CD4-positive, alpha-beta T cell treated with Interleukin-6 for 4 hours (primary cell): ENCODE measurements around the gene FAF1.

Source experiments
- DNase-seq: peaks from one replicate; pipeline ENCODE4 v3.0.0-alpha.2; 2020; ENCODE audit warnings: mixed read lengths

The FAF1 gene

GRCh38 chr1:50527249-50527986 is 432.6 kb downstream of the FAF1 start:
- no peak for DNase-seq

GRCh38 chr1:50526431-50526830 is 433.6 kb downstream of the FAF1 start:
- DNase-seq = no peak

DNA sequence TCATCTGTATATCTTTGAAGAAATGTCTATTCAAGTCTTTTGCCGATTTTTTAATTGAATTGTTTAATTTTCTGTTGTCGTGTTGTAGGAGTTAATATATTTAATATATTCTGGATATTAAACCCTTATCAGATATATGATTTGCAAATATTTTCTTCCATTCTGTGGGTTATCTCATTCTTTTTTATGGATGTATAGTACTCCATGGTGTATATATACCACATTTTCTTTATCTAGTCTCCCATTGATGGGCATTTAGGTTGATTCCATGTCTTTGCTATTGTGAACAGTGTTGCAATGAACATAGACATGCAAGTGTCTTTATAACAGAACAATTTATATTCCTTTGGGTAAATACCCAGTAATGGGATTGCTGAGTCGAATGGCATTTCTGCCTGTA is 436.5 kb downstream of the FAF1 start:
- no peak for DNase-seq

- DNase-seq = no peak
Observed at GRCh38 chr1:50522691-50523342, 437.2 kb downstream of the FAF1 start.

- no peak for DNase-seq
Observed at GRCh38 chr1:50521703-50522102, 438.4 kb downstream of the FAF1 start.

- DNase-seq = no peak
Observed at GRCh38 chr1:50517488-50517887, 442.6 kb downstream of the FAF1 start.

- DNase-seq = no peak
Observed at GRCh38 chr1:50516056-50516455, 444.0 kb downstream of the FAF1 start.

DNA sequence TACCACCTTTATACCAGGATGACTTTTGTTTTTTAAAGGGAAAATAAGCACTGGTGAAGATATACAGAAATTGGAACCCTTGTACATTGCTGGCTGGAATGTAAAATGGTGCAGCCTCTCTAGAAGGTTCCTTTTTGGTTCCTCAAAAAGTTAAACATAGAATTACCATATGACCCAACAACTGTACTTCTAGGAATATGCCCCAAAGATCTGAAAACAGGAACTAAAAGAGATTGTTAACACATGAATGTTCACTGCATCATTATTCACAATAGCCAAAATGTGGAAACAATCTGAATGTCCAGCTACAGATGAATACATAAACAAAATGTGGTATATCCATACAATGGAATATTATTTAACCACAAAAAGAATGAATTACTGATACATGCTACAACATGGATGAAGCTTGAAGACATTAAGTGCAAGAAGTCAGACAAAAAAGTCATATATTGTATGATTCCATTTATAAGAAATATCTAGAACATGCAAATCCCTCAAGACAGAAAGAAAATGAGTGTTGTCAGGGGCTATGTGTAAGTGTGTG is 452.0 kb downstream of the FAF1 start:
- DNase-seq = no peak

DNA sequence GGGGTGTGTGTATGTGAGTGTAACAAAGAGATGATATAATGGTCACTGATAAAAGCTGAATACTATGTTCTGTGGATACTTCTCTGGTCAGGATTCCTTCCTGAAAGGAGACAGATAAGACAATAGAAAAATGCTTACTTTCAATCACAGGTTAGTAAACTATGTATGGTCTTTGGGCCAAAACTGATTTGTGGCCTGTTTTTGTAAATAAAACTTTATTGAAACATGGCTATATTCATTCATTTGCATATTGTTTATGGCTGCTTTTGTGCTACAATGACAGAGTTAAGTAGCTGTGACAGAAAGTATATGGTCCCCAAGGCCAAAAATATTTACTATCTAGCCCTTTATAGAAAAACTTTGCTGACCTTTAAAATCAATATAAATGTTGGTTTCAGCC is 454.6 kb downstream of the FAF1 start:
- DNase-seq = no peak

- DNase-seq = no peak
Observed at GRCh38 chr1:50503515-50503914, 456.6 kb downstream of the FAF1 start.

GRCh38 chr1:50502147-50502546 is 457.9 kb downstream of the FAF1 start:
- DNase-seq = no peak

DNA sequence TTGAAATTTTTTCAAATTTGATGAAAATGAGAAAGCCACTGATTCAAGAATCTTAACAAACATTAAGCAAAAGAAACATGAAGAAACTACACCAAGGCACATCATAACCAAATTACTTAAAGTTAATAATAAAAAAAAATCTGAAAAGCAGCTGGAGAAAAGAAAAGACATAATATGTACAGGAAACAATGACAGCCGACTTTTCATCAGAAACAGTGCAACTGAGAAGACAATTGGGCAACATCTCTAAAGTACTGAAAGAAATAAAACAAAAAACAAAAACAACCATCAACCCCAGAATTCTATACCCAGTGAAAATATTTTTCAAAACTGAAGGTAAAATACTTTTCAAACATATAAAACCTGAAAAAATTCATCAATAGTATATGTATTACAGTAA is 463.1 kb downstream of the FAF1 start:
- no peak for DNase-seq

GRCh38 chr1:50493710-50494109 is 466.4 kb downstream of the FAF1 start:
- no peak for DNase-seq

DNA sequence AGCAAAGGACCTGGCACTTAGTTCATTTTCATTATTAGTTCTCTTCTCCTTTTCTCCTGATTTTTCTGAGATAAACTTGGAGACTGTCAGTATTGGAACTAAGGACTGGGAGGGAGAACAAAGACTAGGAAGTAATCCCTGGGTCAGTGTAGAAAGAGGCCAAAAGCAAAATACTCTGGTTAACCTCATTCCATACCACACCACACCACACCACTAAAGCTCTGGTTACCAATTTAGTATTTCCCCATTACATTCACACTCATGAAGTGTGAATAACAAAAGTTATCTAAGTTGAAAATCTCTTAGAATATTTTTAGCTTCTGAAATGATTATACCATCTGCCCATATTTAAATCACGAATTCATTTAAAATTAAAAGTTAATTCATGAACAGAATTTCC is 467.9 kb downstream of the FAF1 start:
- DNase-seq = no peak

- no peak for DNase-seq
Observed at GRCh38 chr1:50491142-50491541, 468.9 kb downstream of the FAF1 start.

DNA sequence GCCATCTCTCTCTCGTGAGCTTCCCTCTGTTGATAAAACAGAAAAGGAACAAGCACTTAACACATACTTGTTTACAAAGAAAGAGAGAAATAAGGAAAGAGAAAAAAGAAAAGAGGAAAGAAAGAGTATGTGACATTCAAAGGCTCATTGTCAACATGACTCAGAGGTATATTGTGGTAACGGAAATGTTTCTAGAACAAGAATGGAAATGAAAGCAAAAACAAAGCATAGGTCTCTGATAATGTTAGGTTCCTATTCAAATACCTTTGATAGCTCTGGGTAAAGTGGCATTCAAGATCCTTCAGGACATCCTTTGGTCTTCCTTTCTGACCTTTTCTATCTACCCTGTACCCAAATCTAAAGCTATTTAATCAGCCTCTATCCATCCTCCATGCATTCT is 469.4 kb downstream of the FAF1 start:
- no peak for DNase-seq

DNA sequence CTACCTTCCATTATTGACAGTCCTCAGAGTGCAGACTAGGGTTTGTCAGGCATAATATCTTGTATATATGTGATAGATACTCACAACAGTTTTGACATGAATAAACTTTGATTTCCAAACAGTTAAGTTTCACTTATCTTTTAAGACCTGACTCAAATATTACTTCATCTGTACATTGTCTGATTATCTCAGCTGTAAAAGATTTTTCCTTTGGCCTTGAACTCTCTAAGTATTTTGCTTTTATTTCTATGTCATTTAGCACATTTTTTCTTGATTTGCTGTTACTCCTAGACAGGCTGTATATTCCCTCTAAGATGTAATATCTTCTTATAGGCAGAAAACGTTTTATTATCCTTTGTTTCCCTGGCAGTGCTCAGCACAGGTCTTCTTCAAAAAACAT is 471.2 kb downstream of the FAF1 start:
- no peak for DNase-seq

DNA sequence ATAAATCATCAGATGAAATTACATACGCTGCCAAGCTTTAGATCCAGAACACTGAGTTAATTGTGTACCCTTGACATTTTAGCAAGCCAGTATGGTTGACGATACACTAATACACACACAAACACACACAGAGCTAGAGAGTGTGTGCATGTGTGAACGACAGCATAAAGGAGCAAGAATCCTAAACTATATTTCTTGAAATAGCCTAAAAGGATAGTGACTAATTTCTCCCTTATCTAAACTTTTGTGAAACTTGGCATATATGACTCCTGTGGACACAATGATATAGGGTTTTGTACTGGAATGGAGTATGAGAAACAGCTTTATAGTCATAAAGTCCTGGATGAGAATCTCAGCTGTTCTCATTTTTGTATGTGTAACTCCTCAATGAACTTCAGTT is 471.7 kb downstream of the FAF1 start:
- DNase-seq = no peak

GRCh38 chr1:50487725-50488124 is 472.3 kb downstream of the FAF1 start:
- DNase-seq = no peak

DNA sequence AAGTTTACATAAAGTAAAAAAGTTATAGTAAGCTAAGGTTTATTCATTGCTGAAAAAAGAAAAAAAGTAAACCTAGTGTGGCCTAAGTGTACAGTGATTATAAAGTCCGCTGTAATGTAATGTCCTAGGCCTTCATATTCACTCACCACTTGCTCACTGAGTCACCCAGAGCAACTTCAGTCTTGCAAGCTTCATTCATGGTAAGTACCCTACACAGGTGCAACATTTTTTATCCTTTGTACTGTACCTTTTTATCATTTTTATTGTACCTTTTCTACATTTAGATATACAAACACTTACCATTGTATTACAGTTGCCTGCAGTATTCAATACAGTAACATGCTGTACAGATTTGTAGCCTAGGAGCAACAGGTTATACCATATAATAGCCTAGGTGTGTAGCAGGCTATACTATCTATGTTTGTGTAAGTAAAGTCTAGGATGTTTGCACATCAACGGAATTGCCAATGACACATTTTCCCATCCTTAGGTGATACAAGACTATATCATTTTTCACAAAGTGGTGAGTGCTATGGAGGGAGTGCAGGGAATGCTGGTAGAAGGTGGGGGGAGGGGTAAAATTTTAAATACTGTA is 478.8 kb downstream of the FAF1 start:
- no peak for DNase-seq

DNA sequence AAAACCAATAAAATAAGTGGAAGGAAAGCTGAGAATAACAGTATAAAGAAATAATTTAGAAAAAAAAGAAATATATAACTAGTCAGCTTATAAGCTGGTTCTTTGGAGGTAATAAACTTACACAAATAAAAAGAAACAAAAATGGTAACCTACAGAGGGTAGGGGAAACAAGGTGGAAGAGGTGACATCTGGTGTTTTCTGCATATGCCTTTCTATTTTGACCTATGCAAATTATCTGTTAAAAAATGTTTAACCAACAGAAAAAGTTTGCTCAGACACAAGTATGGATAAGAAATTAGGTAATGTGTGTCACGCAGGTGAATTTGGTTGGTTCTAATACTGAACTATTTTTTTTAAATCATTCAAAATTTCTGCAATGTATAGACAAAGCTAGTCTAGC is 483.3 kb downstream of the FAF1 start:
- no peak for DNase-seq

DNA sequence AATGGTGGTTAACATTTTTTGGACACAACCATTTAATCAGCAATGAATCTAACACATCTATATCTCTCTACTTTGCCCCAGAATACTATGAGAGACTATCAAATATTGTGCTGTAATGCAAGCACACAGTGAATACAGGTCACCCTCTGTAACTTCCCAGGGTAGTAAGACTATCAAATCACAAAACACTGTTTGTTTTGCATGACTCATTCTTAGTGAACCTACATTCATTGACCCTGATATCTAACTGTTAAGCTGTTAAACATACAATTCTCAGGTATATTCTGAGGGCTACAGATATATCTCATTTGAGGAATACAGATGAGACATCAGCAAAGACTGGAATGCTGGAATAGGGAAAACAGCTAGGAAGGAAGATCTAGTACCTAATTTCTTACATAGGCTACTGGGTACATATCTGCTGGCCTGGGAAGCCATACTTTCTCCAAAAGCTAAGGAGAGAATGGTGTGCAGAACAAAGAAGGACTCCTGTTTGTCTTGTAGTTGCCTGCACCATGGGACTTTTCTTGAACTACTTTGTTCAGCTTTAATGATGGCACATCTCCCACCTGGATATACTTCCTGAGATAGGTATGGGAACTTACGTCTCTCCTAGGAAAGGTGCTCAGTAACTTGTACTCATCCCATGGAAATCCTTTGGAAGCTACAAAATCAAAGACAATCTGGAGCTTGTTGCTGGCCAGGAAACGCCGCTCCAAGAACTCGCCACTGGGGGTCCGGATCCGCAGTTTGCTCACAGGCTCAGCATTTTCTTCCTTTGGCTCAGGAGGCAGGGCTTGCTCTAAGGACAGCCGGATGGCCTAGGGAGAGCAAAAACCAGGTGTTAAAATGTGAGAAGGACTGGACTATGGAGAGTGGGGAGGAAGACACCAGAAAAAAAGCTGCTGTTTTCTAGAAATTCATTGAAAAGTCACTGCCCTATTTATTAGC is 484.9 kb downstream of the FAF1 start:
- no peak for DNase-seq

- no peak for DNase-seq
Observed at GRCh38 chr1:50473513-50473912, 486.6 kb downstream of the FAF1 start.
